Umbilical cord (tissue), 2 donors: Measurements from ENCODE around the gene CACNA1C. TPM values are rescaled to one million over a fixed set of nuclear protein-coding genes. Genes with fewer than 3 reads are reported as not detected.
"Not testable (repeated sequence)": the region's sequence is repeated elsewhere in the genome, so short reads cannot be mapped to it uniquely, and the experiment has no call there.

Experiments
- DNase-seq: peaks from one replicate; pipeline ENCODE4 v3.0.0-alpha.2; 2015; ENCODE audit warnings: low spot score
- total RNA-seq: library from RNA; depleted of rRNA; stranded (reverse); fragments of >200 nt; gene quantifications from one replicate; pipeline ENCODE4 v1.2.3, GENCODE V29; 2014; ENCODE audit warnings: low replicate concordance; ENCODE audit not compliant: insufficient read depth

The CACNA1C gene
- total RNA-seq, 1 donor from 2014 or later = 116 TPM

DNA sequence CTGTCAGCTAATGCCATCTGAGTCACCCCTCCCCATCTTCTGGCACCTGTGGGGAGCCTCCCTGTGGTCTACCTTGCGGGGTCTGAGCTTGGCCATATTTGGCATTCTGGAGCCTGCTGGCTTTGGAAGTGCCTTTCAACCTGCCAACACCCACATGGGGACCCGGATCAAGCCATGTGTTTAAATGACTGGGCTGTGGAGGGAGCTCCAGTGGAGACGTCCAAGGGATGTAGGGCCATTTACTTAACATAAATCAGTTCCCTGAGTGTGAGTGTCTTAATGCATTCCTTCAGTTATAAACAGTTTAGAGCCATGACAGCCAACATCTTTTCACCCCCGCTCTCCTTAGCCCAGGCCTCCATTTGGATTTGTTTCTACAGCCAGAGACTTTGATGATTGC, 22.0 kb downstream of the CACNA1C start:
- no peak for DNase-seq

DNA sequence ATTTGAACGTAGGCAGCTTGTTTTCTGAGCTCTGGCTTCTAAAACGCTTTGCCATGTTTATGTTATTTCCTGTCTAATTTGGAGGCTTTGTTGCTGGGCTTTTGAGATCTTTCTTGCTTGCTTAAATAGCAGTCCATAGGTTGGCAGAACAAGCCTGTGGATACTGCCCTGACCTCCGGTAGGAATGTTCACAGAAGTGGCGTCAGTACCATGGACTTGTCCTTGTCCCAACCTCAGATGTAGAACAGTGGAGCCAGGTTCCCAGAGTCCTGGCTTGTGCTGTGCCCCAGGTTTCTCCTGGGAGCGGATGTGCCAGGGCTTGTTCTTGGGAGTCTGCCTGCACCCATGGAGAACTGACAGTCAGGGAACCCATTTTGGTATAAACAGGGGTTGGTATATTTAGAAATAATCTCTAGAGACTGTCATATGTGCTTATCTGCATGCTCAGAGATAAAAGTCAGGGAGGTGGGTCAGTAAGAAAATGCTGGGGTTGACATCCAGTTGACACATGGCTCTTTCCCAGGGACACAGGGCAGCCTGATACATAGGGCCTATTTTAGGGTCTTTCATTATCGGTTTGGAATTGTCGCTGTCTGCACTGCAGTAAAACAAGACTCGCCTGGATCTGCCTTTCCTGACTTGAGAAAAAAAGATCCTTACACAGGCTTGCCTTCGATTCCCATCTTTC, 22.9 kb downstream of the CACNA1C start:
- peak; percentile 47 for DNase-seq

DNA sequence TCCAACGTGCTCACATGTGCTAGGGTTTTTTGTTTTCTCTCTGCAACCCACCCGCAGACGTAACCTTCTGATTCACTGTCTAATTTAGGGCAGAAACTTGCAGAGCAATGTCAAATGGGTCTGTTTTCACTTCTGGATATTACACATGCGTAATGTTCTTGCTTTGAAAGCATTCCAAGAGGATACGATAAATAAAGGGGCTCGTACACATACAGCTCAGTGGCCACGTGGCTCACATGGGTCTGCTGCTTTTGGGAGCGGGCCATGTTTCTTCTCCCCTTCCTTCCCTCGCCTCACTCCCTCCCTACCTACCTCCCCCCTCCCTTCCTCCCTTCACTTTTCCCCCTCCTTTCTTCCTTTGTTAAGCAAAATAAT, 23.4 kb downstream of the CACNA1C start:
- no peak for DNase-seq

DNA sequence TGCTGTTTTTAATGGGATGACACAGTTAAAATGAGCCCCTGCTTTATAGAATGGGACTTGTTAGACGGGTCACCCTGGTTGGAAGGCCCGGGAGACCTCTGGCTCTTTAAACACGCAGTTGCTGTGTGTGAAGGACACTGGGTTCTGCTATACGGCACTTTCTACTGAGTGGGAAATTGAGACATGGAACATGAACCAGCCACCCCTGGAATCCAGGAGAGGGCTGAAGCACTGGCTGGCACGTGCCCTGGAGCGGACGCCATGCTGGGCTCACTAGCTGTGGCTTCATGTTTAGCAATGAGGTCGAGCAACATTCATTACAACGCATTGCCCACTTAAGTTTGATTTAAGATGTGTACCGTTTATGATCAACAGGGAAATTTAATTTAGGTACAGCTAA, 23.9 kb downstream of the CACNA1C start:
- DNase-seq = no peak

DNA sequence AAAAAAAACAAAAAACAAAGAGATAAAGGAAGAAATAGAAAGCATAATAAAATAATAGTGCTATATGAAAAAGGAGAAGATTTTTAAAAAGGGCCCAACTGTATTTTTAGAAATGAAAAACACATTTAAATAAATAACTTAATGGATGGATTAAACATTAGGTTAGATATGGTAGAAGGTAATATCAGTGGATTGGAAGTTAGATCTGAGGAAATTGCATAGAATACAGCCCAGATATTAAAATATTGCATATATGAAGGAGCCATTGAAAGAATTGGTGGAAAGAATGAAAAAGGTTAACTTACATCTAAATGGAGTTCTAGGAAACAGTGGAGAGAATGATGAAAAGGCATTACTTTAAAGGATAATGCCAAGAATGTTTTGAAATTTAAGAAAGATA, 27.8 kb downstream of the CACNA1C start:
- DNase-seq = no peak

DNA sequence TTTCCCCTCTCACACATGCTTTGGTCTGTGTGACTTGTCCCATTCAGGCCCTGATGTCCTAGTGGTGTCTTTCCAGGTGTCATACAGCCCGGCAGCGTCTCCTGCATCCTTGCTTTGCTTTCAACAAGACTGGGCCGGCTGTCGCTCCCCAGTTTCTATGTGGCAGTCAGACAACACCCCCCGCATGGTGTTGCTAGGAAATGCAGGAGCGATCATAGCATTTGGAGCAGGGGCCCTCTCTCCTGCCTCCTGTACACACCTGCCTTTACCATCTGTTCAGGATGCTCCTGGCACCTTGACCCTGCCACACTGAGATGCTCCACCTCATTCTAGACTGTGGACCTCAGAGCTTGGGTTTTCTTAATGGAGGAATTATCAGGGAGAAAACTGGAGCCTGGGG, 29.5 kb downstream of the CACNA1C start:
- DNase-seq = no peak

DNA sequence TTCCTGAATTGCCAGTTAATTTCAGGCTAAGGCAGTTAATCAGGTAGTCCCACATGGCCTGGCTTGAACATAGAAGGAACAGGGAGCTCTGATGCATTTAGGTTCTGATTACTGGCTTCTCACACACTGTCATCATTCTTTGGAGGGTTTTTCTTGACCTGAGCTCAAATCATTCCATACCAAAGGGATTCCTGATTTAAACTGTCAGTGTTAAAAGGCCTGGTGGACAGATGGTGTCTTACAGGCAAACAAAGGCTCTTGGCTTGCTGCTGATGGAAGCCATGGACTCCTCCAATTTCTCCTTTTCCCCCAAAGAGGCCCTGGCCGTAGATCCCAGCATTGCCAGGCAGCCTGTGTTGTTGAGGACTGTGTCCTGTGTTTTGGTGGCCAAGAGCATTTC, 30.2 kb downstream of the CACNA1C start:
- no peak for DNase-seq

DNA sequence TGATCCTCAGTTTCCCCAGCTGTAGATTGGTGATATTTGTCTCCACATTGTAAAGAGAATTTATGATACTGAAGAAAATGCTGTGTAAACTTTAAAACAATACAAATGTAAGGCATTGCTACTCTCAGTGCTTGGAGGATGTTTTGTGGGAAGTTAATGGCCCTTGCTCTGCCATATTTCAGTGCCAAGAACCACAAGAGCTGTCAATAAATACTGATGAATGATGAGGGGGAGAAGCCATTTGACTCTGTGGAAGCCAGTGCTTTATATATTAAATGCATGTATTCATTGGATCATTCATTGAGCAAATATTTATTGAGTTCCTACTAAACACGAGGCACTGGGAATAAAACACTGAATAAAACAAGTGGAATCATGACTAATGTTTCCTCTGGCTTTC, 30.8 kb downstream of the CACNA1C start:
- no peak for DNase-seq

DNA sequence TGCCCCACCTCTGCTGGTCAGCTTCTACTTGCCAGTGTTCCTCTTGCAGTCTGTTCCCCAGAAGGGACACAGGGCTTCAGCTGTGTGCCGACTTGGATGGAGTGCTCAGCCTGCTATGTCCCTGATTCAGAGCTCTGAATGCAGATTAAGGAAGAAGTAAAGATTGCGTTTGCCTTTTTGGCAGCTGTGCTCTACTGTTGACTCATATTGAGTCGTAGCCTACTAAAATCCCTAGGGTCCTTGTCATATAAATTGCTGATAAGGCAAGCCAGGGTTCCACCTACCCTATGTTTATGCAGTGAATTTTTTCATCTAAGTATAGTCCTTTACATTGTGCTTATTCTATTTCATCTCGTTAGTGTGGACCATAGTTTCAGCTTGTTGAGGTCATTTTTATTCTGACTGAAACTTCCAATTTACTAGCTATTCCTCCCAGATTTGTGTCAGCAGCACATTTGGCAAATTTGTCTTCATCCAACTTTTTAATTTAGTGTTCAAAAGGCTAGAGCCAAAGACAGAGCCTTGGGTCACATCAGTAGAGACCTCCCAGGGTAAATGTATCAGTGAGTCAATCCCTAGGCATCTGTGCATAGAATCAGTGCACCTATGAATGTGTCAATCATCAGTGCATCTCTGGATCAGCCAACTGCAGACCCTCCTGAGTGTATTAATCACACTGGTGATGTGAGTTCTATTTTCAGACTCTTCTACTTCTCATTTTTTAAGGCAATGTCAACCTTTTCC, 31.9 kb downstream of the CACNA1C start:
- DNase-seq = peak; percentile 77

DNA sequence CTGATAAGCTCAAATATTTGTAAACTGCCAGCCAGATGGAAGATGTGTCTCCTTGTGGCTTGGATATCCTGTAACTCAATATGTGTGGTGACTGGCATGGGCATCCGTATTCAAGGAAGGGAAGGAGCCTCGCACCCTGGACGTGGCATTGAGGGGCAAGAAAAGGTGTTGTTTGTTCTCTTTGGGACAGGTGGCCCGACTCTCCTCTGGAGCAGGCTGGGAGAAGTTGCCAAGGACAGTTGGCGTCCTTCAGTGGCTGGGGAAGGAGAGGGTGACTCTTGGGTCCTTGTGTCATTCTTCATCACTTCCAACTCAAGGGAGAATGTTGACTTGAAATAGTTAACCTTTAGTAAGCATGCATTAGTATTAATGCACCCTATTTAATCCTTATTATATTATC, 39.6 kb downstream of the CACNA1C start:
- DNase-seq = no peak

DNA sequence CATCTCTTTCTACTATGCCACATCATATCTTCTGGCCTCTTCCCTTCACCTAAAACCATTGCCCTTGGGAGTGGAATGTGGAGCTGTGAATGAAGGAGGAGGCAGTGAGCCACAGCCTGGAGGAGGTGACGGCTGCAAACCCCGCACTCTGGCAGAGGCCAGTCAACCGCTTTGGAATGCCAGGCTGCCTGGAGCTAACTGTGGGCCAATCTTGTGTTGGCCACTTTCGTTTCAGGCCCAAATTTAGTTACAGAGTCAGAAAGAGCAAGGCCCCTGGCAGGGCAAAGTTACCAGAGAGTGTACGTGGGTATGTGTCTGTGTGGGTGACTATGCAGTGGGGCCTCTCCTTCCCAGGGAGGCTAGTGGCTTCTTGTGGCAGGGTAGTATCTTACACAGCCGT, 40.1 kb downstream of the CACNA1C start:
- DNase-seq = no peak

DNA sequence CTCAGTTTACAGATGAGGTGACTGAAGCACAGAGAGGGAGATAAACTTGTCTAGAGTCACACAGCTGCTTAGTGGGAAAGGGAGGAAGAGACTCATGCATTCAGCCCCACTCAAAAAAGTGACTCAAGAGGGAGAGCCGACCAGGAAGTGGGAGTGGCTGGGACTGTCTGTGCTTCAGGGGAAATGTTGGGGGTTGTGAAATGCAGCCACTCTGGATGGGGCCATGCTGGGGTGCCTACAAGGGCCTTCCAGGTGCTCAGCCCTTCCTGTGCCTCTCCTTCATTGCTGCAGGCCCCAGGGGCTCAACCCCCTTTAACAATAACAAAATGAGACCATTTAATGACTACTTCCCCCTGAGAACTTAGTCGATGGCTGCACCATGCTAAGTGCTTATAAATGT, 41.8 kb downstream of the CACNA1C start:
- peak; percentile 35 for DNase-seq

DNA sequence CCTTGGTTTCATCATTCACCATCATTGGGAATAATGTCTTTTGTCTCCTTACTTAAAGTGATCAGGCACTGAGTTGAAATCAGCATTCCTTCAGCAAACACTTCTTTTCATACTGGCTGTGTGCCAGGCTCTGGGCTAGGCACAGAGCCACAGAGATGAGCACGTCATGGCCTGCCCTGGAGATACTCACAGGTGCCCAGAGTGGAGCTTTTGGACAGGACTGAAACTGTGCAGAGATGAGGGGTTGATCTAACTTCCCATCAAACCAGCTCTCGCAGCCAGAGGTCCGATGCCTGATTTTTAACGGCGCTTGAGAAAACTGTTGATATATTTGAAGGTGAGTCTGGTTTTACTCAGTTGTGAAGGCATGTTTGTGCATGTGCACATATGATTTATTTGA, 43.1 kb downstream of the CACNA1C start:
- DNase-seq = peak; percentile 84

DNA sequence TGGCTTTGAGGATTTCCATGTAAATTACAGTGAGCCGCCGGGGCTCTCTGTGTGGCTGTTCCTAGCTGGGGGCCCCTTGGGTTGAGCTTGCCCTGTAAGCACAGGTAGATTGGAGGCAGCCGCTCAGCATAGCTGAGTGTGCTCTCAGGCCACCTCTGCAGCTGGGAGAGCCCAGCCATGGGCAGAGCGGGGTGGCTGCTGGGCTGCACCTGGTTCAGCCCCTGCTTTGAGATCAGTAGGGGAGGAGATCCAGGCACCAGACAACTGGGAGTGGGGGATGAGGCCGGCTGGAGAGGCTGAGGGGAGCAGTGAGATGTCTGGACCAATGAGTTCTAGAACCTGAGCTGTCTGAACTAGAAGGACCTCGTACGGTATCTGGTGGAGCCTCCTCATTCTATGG, 44.8 kb downstream of the CACNA1C start:
- no peak for DNase-seq

DNA sequence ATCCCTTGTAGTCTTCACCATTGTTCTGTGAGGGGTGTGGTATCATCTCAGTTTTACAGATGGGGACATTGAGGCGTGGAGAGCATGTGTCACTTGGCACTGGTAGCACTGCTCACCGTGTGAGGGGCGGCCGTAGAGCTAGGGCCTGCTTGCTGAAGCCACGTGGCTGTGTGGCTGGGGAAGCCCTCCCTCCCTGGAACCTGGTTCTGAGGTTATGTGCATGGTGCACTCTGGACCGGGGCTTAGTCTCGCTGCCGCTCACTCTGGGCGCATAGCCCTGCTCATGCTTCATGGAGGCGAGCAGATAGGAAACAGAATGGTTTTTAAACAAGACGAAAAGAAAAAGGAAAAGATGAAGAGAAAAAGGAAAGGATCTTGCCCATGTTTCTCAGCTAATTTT, 46.1 kb downstream of the CACNA1C start:
- no peak for DNase-seq

DNA sequence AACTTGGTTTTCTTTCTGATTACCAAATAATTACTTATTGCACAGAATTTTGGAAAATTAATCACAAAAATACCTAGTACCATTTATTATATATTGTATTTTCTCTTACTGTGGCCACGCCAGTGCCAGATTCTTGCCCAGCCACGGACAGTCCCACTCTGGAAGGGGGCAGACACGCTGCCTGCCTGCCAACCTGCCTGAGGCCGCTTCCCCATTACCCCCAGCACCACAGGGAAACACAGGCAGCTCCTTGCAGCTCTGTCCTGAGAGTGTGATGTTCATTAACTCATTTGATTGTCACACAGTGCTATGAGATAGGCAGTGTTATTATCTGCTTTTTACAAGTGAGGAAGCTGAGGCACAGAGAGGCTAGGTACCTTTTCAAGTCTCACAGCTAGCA, 46.8 kb downstream of the CACNA1C start:
- no peak for DNase-seq

DNA sequence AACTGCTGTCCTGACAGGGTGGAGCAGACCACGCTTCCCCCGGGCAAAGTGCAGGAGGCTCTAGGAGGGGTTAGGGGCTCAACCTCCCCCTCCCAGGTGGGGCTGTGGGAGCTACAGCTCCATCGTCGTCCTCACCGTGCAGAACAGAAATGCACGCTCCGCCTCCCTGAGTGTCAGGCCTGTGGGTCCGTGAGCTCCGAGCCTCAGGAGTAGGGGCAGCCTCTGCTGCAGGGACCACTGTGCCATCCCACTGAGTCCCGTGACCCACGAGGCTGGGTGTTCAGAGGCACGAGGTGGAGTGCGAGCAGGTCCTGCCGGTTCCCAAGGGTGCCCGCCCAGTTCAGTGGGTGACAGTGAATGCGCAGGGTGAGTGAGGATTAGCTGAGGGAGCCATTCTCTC, 48.6 kb downstream of the CACNA1C start:
- DNase-seq = no peak

DNA sequence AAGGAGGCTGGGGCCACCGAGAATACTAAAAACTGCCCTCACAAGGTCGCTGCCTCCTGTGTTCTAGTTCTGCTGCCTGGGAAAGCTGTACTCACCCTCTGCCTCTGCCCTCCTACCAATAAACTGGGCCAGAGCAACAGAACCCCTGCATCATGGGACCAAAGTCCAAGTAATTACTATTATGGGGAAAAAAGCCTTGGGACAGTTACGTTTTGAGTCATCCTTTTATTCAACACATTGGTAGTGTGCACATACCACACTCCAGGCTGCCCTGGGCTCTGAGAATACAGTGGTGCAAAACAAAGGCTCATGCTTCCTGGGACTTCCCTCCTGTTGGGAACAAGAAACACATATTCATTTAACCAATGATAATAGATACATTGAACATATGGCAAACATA, 49.0 kb downstream of the CACNA1C start:
- DNase-seq = no peak

DNA sequence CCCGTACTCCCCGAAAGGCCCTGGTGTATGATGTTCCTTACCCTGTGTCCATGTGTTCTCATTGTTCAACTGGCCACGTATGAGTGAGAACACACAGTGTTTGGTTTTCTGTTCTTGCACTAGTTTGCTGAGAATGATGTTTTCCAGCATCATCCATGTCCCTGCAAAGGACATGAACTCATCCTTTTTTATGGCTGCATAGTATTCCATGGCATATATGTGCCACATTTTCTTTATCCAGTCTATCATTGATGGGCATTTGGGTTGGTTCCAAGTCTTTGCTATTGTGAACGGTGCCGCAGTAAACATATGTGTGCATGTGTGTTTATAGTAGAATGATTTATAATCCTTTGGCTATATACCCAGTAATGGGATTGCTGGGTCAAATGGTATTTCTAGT, 49.9 kb downstream of the CACNA1C start:
- DNase-seq = not testable (repeated sequence)

DNA sequence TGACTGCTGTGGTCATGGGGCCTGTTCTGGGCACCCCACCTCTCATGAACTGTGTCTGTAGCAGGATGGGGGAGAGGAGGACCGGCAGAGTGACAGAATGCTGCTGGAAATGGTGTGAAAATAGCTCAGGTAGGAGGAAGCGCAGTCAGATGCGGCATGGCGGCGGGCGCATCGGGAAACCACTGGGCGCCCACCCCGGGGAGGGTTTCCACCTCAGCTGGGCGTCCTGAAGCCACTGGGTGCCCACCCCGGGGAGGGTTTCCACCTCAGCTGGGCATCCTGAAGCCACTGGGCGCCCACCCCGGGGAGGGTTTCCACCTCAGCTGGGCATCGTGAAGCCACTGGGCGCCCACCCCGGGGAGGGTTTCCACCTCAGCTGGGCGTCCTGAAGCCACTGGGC, 52.6 kb downstream of the CACNA1C start:
- not testable (repeated sequence) for DNase-seq

DNA sequence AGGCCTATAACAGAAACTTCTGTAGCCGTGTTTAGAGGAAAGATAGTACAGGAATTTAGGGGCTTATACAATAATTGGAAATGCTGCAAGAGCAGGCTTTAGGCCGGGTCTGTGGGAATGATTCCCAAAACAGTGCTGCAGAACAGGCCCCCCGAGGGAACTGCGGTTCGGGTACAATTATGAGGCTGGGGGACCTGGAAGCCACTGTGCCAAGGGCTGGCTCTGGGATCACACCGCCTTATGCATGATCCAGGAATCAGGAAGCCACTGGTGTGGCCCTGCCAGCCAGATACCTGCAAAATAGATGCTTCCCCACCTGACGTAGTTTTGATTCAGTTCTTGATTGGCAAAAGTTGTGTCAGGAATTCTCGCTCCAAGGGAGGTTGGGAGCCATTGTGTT, 55.4 kb downstream of the CACNA1C start:
- DNase-seq = no peak

DNA sequence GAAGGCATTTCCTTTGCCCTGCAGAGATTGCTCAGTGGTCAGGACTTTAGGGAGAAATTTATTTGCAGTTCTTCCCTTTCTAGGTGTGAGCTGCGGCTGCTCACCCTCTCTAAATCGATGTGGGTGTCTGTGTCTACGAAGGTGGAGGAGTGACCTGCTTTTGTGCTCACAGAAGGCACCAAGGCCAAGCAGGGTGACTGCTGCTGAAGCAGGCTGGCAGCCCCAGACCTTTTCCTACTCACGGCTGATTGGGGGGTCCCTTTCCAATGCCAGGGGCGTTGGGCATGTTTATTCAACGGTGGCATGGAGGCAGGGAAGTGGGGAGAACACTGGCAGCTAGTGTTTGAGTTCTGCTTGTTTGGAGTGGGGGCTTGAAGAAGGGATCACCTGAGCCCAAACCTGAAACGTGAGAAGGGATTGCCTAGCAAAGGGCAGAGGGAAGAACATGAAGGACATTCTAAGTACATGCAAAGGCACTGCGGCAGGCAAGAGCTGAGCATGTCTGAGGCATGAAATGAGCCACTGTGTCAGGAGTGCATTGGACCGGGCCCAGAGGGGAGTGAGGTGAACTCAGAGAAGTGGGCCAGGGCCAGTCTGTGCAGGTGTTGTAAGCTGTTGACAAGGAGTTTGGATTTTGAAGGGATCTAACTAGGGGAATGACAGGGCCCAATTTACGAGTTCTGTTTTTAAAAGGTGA, 56.3 kb downstream of the CACNA1C start:
- DNase-seq = no peak

DNA sequence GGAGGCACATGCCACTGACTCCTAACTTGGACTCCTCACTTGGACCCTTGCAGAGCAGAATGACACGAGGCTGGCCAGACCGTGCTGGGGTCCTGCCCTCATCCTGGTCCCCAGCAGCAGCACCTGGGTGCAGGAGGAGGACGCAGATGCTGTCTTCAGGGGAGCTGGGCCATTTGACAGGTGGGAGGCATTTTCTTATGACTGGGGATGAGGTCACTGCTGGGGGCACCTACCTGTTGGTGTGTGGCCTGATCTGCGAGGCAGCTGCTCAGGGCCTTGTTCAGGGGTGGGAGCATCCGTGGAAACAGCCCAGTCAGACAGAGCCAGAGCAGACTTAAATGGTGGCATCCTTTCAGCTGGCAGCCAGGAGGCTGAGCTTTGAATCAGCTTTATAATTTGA, 57.3 kb downstream of the CACNA1C start:
- no peak for DNase-seq
